HG02943 (cell line): ENCODE results near the gene GPAM.
"Not testable (repeated sequence)": the region's sequence is repeated elsewhere in the genome, so short reads cannot be mapped to it uniquely, and the experiment has no call there.

Experiments
- ATAC-seq: cut with Tn5 transposase; IDR thresholded peaks from one replicate; pipeline ENCODE4 v1.9.1; 2021; ENCODE audit warnings: mild to moderate bottlenecking, low read depth, moderate library complexity; ENCODE audit not compliant: unreplicated experiment

The GPAM gene

GRCh38 chr10:112140110-112140970 is 43.2 kb downstream of the GPAM start:
- ATAC-seq, result peak; percentile 98

GRCh38 chr10:112139176-112139575 is 44.4 kb downstream of the GPAM start:
- no peak for ATAC-seq

GRCh38 chr10:112137154-112137987 is 46.2 kb downstream of the GPAM start:
- ATAC-seq, result no peak

- ATAC-seq, result no peak
Observed at GRCh38 chr10:112136486-112137153, 46.9 kb downstream of the GPAM start.

- ATAC-seq, result no peak
Observed at GRCh38 chr10:112135604-112136003, 48.0 kb downstream of the GPAM start.

GRCh38 chr10:112132435-112132834 is 51.1 kb downstream of the GPAM start:
- no peak for ATAC-seq

DNA sequence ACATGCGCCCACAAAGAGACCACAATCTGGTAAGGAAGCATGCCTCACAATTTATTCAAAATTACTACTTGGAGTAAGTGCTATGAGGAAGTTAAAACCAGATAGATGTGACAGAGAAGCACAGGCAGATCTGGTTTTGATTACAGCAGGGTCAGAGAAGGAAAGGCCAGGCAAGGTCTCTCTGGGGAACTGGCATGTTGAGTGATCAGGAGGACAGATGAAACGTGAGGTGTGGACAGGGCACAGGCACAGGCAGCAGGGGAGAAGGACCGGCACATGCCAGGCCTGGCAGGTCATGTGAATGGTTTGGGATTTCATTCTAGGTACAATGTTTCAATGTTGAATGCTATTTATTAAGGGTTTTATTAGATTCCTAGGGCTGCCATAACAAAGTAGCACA is 51.6 kb downstream of the GPAM start:
- no peak for ATAC-seq

DNA sequence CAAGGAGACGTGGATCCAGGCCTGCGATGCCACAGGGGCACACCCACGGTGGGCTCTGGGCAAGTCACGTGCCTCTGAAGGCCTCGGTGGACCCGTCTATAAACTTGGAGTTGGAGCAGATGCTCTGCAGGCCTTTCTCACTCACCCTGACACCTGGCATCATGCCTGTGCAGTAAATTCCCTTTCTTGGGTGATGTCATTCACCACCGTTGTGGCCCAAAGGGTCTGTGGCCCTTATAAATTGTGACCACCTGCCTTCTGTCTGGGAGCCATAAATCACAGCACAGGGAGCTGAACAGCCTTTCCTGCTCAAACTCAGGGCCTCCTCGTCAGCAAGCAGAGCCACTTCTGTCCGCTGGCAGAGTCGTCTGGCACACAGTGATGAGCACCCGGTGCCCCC is 52.2 kb downstream of the GPAM start:
- ATAC-seq, result no peak

DNA sequence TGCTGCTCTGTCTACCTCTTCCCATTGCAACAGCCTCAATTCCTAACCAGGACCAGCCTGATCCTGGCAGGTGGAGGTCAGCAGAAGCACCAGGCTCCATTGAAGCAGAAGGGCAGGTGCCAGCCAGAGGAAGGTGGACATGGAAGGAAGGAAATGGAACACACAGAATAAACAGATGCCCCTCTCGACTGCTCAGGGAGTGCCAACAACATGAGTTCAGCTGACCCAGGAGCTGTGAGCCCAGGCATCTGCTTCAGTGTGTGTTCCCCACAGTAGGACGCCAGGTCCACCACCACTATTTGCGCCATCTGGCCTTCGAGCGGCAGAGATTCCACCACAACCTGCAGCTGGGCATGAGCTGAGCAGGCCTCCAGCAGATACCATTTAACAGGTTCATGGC is 56.7 kb downstream of the GPAM start:
- ATAC-seq, result no peak

DNA sequence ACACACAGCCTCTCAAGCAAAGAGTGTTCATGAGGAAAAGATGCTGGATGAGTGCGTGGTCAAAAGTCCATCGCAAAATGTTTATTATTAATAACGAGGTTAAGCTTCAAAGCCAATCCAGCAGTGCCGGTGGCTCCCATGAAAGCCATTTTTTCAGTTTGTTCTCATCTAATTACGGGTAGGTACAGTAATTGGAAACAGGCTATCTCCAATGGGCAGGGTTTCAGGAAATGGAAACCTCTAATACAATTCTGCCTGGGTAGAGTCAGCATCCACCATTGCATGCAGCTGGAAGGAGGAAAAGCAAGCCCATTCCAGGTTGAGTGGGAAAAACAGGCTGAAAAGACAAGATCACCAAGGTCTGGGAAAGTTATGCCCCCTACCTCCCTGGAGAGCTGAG is 57.4 kb downstream of the GPAM start:
- ATAC-seq, result no peak

GRCh38 chr10:112124866-112125265 is 58.7 kb downstream of the GPAM start:
- ATAC-seq, result no peak

- ATAC-seq, result no peak
Observed at GRCh38 chr10:112122827-112123226, 60.7 kb downstream of the GPAM start.

- no peak for ATAC-seq
Observed at GRCh38 chr10:112120491-112120890, 63.1 kb downstream of the GPAM start.

DNA sequence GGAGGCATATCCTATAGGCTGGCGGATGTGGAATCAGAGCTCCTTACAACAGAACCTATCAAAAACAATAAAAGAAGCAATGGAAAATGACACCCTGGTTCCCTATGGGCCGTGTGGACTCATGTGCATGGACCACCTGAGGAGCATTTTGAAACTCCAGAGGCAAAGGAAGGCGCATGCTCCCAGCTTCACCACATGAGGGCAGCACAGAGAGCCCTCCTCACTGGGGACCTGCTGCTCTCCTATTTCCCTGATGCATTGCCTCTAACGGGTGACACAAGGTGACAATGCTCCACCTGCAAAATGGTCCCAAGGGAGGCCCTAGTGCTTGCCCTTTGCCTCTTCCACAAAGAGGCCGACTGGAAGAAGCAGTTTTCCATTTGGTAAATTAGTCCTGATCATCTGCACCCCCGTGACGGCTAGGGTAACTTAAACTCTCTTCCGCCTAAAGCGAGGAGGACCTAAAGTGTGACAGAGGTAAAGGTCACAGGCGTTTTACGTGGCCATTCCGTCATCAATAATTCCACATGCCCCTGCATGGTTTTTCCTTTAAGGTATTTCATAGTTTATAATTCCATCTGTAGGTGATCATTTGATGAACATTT is 67.7 kb downstream of the GPAM start:
- ATAC-seq, result no peak

DNA sequence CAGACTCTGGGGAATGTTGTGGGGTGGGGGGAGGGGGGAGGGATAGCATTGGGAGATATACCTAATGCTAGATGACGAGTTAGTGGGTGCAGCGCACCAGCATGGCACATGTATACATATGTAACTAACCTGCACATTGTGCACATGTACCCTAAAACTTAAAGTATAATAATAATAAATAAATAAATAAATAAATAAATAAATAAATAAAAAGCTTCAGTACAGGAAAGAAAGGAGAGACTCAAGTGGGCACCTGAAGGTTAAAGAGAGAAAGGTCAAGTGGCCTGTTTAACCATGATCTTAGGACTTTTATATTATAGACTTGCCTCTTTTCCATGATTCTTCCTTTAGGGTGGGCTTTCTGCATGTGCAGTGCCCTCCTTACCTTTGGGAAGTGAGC is 73.8 kb downstream of the GPAM start:
- ATAC-seq, result not testable (repeated sequence)
